Measurements from ENCODE around the gene CTBP1. TPM values are rescaled to one million over a fixed set of nuclear protein-coding genes. Genes with fewer than 3 reads are reported as not detected.
A peak's percentile ranks its signal among the peaks of the same experiment; 100 is the strongest.

CTBP1 gene
- total and polyA plus RNA-seq, 7 donors, result 109 to 165 (median 130) TPM

GRCh38 chr4:1266881-1267763 lies 18.2 kb upstream of the CTBP1 start:
- H3K4me1 ChIP-seq, result peaks cover 5% of the 10 kb centered on the region
- no peak overlapping the region for H3K27ac ChIP-seq
- intact Hi-C loops (cut with DNase I), result no loop called here
- no peaks in the 10 kb centered on the region for H3K9me3 ChIP-seq
- DNase-seq, result no peak
- WGBS, 3 donors, result 88 to 91% (median 91%) methylated on average over 9 of the region's 9 CpGs
- H3K27me3 ChIP-seq (ENCODE audit: insufficient read depth in 3 of 3, low read length in 2 of 3), result no peaks in the 10 kb centered on the region
- ATAC-seq, result no peak
- H3K36me3 ChIP-seq (ENCODE audit: insufficient read depth in 1 of 2, low read depth in 1 of 2), result no peaks in the 10 kb centered on the region
- no peak for TF ChIP-seq CTCF (IDR thresholded peaks at IDR 0.05)
- no peak overlapping the region for H3K4me3 ChIP-seq

- Histone ChIP-seq H3K9me3 (no peaks in the 10 kb centered on the region), H3K4me3 (no peak overlapping the region), H3K27me3 (ENCODE audit: insufficient read depth in 3 of 3, low read length in 2 of 3) (no peaks in the 10 kb centered on the region), H3K27ac (no peak overlapping the region), H3K36me3 (ENCODE audit: insufficient read depth in 1 of 2, low read depth in 1 of 2) (no peaks in the 10 kb centered on the region), H3K4me1 (peaks cover 5% of the 10 kb centered on the region)
- no peak for DNase-seq
- TF ChIP-seq CTCF (IDR thresholded peaks at IDR 0.05), result no peak
- WGBS, 3 donors, result 91 to 97% (median 95%) methylated on average over 11 of the region's 11 CpGs
- ATAC-seq, result no peak
- intact Hi-C loops (cut with DNase I), result no loop called here
These were observed 16.4 kb upstream of the CTBP1 start for GRCh38 chr4:1265351-1265750.

GRCh38 chr4:1264942-1265341 lies 16.0 kb upstream of the CTBP1 start:
- intact Hi-C loops (cut with DNase I), result no loop called here
- H3K9me3 ChIP-seq, result no peaks in the 10 kb centered on the region
- no peak overlapping the region for H3K27ac ChIP-seq
- ATAC-seq, result no peak
- DNase-seq, result no peak
- no peaks in the 10 kb centered on the region for H3K27me3 ChIP-seq (ENCODE audit: insufficient read depth in 3 of 3, low read length in 2 of 3)
- H3K36me3 ChIP-seq (ENCODE audit: insufficient read depth in 1 of 2, low read depth in 1 of 2), result no peaks in the 10 kb centered on the region
- TF ChIP-seq CTCF (IDR thresholded peaks at IDR 0.05), result no peak
- 91 to 98% (median 98%) methylated on average over 3 of the region's 3 CpGs for WGBS, 3 donors
- no peak overlapping the region for H3K4me3 ChIP-seq
- peaks cover 5% of the 10 kb centered on the region for H3K4me1 ChIP-seq

- Histone ChIP-seq H3K4me3 (no peak overlapping the region), H3K27ac (peak overlapping the region; percentile 10), H3K27me3 (ENCODE audit: insufficient read depth in 3 of 3, low read length in 2 of 3) (no peaks in the 10 kb centered on the region), H3K36me3 (ENCODE audit: insufficient read depth in 1 of 2, low read depth in 1 of 2) (no peaks in the 10 kb centered on the region), H3K9me3 (no peaks in the 10 kb centered on the region), H3K4me1 (peaks cover 5% of the 10 kb centered on the region)
- ATAC-seq (peak in 1 of 4 donors; percentile 37), DNase-seq (no peak)
- intact Hi-C loops (cut with DNase I), result no loop called here
- TF ChIP-seq CTCF (IDR thresholded peaks at IDR 0.05), result no peak
- 88 to 92% (median 91%) methylated on average over 21 of the region's 21 CpGs for WGBS, 3 donors
These were observed 12.4 kb upstream of the CTBP1 start for GRCh38 chr4:1261107-1261928.
